ENCODE measurements around the gene C1orf232.

The C1orf232 gene

GRCh38 chr1:26168410-26169197 lies at the start of gene C1orf232:
TSS of gene C1orf232 (minus strand) at chr1:26168963. CDS start at chr1:26168499, 464 bp downstream.
- DNase-seq = no peak

- DNase-seq = no peak
These were observed 46.5 kb upstream of the C1orf232 start for GRCh38 chr1:26215246-26215645.

GRCh38 chr1:26213335-26213905 lies 44.7 kb upstream of the C1orf232 start:
- no peak for DNase-seq

- DNase-seq = no peak
These were observed 44.0 kb upstream of the C1orf232 start for GRCh38 chr1:26212726-26213125.

- no peak for DNase-seq
These were observed 41.5 kb upstream of the C1orf232 start for GRCh38 chr1:26210147-26210870.

GRCh38 chr1:26203642-26204318 lies 35.0 kb upstream of the C1orf232 start:
- DNase-seq = no peak

- no peak for DNase-seq
These were observed 31.6 kb upstream of the C1orf232 start for GRCh38 chr1:26200413-26200812.

- DNase-seq = no peak
These were observed 29.1 kb upstream of the C1orf232 start for GRCh38 chr1:26197813-26198212.

GRCh38 chr1:26197301-26197700 lies 28.5 kb upstream of the C1orf232 start:
- no peak for DNase-seq

- DNase-seq = no peak
These were observed 27.0 kb upstream of the C1orf232 start for GRCh38 chr1:26195805-26196204.

- no peak for DNase-seq
These were observed 23.0 kb upstream of the C1orf232 start for GRCh38 chr1:26191739-26192138.

GRCh38 chr1:26190373-26190987 lies 21.7 kb upstream of the C1orf232 start, which contains the start of gene CATSPER4:
TSS of gene CATSPER4 (plus strand) at chr1:26190602. CDS start at chr1:26190628, 26 bp downstream.
- DNase-seq = no peak

GRCh38 chr1:26189751-26190275 lies 21.1 kb upstream of the C1orf232 start:
- DNase-seq = no peak

GRCh38 chr1:26189331-26189730 lies 20.6 kb upstream of the C1orf232 start:
- DNase-seq = no peak

GRCh38 chr1:26188477-26188876 lies 19.7 kb upstream of the C1orf232 start:
- DNase-seq = no peak

- no peak for DNase-seq
These were observed 19.1 kb upstream of the C1orf232 start for GRCh38 chr1:26187882-26188281.

GRCh38 chr1:26184883-26185282 lies 16.1 kb upstream of the C1orf232 start:
- no peak for DNase-seq

- no peak for DNase-seq
These were observed 15.3 kb upstream of the C1orf232 start for GRCh38 chr1:26184086-26184485.

- no peak for DNase-seq
These were observed 13.6 kb upstream of the C1orf232 start for GRCh38 chr1:26182383-26182696.

GRCh38 chr1:26181586-26182382 lies 13.0 kb upstream of the C1orf232 start:
- DNase-seq = no peak

GRCh38 chr1:26180010-26180506 lies 11.3 kb upstream of the C1orf232 start:
- no peak for DNase-seq

Data from activated CD4-positive, alpha-beta T cell treated with anti-CD3 and anti-CD28 coated beads for 1 hour (primary cell).